Kidney epithelial cell (primary cell): ENCODE measurements around the gene SLC25A21. TPM values are rescaled to one million over a fixed set of nuclear protein-coding genes. Genes with fewer than 3 reads are reported as not detected.

Experiments used
- DNase-seq: peaks from one replicate; pipeline ENCODE4 v3.0.0-alpha.2; 2010; ENCODE audit warnings: low read depth
- H3K27me3 ChIP-seq: 2 replicates; pipeline ENCODE4 v1.6.0; 2011; ENCODE audit warnings: low read length; ENCODE audit not compliant: control insufficient read depth, insufficient read depth
- H3K36me3 ChIP-seq: 2 replicates; pipeline ENCODE4 v1.5.1; 2011; ENCODE audit warnings: low read length; ENCODE audit not compliant: control insufficient read depth, insufficient read depth
- H3K4me3 ChIP-seq: 2 replicates; pipeline ENCODE4 v1.5.1; 2011; ENCODE audit warnings: low read depth, mild to moderate bottlenecking, control low read depth, low read length
- total RNA-seq: library from RNA; depleted of rRNA; stranded (reverse); fragments of >200 nt; gene quantifications from 2 replicates; pipeline ENCODE4 v1.2.3, GENCODE V29; 2015
- TF ChIP-seq, protein P1 (sequence below): IDR thresholded peaks from 2 replicates; pipeline ENCODE4 v1.5.1; 2011; ENCODE audit warnings: mild to moderate bottlenecking, moderate library complexity, low read length, control low read depth, inconsistent platforms; ENCODE audit not compliant: insufficient read depth, poor library complexity, severe bottlenecking

The SLC25A21 gene
- total RNA-seq, 1 donor from 2014 or later: 2.1 TPM

DNA sequence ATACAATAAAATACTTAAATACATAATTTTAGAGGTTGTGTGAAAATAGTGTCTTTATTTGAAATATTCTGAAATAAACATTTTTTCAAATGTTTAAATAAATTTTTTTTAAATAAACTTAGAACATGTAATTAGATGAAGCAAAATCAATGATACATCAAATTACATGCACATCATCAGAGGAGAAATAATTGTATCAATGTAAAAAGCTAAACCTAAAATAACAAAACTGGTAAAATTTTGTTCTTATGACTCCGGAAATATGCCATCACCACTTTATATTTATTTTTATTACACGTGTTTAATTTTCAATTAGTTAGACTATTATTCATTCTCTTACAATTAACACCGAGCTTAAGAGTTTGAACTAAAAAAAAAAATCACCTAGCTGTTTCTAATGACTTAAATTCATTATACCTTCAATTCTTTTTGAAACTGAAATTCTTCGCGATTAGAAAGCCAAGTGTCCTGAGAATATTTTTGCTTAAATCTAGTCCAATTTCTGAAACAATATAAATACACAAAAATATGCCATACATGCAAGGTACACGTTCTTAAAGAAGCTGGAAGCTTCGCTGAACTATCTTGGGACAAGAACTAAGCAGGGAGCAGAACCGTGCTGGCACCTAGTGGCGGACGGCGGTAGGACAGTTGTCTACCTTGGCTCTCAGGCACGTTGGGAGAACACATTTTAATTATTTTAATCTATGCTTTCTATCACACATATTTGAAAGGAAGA is 230.5 kb downstream of the SLC25A21 start:
- Histone ChIP-seq H3K36me3 (no peaks in the 10 kb centered on the region), H3K4me3 (no peak overlapping the region), H3K27me3 (no peaks in the 10 kb centered on the region)
- peak; percentile 21 for DNase-seq
- TF ChIP-seq, protein P1, sequence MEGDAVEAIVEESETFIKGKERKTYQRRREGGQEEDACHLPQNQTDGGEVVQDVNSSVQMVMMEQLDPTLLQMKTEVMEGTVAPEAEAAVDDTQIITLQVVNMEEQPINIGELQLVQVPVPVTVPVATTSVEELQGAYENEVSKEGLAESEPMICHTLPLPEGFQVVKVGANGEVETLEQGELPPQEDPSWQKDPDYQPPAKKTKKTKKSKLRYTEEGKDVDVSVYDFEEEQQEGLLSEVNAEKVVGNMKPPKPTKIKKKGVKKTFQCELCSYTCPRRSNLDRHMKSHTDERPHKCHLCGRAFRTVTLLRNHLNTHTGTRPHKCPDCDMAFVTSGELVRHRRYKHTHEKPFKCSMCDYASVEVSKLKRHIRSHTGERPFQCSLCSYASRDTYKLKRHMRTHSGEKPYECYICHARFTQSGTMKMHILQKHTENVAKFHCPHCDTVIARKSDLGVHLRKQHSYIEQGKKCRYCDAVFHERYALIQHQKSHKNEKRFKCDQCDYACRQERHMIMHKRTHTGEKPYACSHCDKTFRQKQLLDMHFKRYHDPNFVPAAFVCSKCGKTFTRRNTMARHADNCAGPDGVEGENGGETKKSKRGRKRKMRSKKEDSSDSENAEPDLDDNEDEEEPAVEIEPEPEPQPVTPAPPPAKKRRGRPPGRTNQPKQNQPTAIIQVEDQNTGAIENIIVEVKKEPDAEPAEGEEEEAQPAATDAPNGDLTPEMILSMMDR: peak; percentile 96

DNA sequence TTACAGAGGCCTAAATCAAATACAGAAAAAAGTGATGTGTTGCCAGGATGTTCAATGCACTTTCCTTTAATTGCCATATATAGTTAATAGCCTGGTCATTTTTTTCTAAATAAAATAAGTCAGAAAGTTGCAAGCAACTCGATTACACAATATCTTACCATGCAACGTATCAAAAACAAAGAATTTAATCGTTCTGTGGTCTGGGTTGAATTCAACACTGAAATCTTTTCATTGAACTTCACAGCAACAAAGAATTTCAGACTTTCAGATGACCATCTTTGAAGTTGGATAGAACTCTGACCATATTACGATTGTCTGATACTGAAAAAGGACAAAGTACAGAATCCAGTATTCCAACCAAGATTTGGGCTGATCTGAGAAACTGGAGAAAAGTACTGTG is 231.9 kb downstream of the SLC25A21 start:
- H3K4me3 ChIP-seq: no peak overlapping the region
- DNase-seq: no peak
- H3K36me3 ChIP-seq: no peaks in the 10 kb centered on the region
- no peaks in the 10 kb centered on the region for H3K27me3 ChIP-seq
- TF ChIP-seq, protein P1: no peak

DNA sequence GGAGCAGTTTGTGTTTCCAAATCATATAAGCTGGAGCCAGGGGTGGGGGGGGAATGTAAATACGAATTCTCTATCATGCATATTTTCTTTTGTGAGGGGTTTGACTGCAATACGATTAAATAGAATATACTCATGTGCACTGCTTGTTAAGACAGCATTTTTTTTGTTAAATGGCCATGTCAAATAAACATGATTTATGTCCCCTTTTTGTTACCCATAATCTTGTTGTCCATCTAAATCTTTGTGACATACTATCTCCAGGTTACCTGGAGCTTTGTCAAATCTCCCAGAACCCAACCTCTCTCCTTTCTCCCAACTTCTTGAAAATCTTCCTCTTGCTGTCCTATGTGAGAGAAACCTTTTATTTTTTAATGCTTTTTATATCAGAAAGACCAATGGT is 233.1 kb downstream of the SLC25A21 start:
- no peak for DNase-seq
- H3K27me3 ChIP-seq: no peaks in the 10 kb centered on the region
- TF ChIP-seq, protein P1: no peak
- H3K4me3 ChIP-seq: no peak overlapping the region
- no peaks in the 10 kb centered on the region for H3K36me3 ChIP-seq

DNA sequence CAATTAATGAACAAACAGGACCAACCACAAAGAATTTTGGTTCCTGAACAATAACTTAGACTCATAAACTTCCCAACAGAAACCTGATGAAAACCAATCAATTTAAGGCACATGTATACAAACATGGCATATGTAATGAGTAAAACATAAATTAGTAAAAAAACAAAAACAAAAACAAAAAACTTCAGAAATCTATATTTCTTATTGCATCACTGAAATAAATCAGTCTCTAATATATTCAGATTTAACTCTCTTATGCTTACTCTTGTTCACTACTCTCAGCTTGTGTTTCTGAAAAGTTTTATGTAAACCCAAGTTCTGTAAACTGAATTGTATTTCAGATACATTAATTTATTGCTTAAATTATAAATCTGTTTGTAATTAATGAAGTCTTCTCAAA is 233.7 kb downstream of the SLC25A21 start:
- TF ChIP-seq, protein P1: no peak
- no peak overlapping the region for H3K4me3 ChIP-seq
- H3K36me3 ChIP-seq: no peaks in the 10 kb centered on the region
- no peak for DNase-seq
- no peaks in the 10 kb centered on the region for H3K27me3 ChIP-seq

DNA sequence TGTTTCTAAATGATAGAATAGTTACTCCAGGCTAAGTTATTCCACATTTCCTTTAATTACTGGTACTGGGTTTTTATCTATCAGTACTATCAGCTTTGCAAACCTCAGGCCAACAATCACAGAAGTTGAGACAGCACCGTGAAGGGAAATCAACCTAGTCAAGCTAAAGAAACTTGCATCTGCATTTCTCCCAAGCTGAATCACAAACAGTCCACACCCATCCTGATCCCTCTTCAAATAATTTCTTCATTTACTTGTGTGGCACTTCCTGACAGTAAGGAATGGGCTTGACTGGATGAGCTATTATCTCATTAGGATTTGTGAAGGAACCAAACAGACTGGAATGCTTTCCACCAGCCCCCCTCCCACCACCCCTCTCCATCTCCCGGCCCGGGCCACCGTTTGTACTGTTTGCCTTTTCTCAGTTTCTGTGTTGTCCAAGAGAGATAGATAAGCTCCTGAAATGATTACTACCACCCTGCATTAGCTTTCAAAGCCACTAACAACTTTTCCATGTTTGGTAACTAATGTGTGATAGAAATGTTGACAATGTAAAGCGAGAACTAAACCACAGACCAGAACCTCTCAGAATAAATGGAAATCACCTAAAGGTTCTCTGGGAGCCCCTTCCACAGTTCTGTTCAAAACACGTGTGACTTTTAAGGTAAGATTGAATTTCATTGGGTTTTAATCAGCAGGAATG is 236.3 kb downstream of the SLC25A21 start:
- Histone ChIP-seq H3K4me3 (no peak overlapping the region), H3K27me3 (no peaks in the 10 kb centered on the region), H3K36me3 (no peaks in the 10 kb centered on the region)
- DNase-seq: no peak
- TF ChIP-seq, protein P1: no peak

DNA sequence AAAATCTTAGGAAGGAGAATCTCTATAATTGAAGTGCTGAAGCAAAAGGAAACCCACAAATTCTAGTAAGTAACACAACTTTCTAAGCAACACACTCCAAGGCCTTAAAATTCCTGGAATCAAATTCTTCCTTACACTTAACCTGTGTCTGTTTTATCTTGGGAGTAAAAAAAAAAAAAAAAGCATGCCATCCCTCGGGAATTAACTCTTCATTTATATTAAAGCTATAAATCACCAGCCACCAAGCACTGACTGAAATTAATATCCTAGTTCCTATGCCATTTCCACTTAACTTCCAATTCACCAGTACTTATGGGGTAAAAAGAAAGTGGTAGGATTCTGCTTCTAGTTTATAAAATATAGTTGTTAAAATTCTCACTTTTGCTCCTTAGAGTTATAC is 238.1 kb downstream of the SLC25A21 start:
- no peaks in the 10 kb centered on the region for H3K36me3 ChIP-seq
- DNase-seq: no peak
- TF ChIP-seq, protein P1: no peak
- H3K27me3 ChIP-seq: no peaks in the 10 kb centered on the region
- H3K4me3 ChIP-seq: no peak overlapping the region
